MM.1S (cell line): Measurements from ENCODE around the gene IFT80.

Experiments used
- EZH2 ChIP-seq: fragments of 300-600 bp; sonication (generic); optimal IDR thresholded peaks from 2 replicates; pipeline ENCODE3; 2017; ENCODE audit warnings: low read depth, mild to moderate bottlenecking, antibody characterized with exemption, low read length, mixed read lengths
- TF ChIP-seq, protein P1 (sequence below): fragments of 300-600 bp; sonication (generic); IDR thresholded peaks from 2 replicates; pipeline ENCODE4 v1.5.1; 2016; ENCODE audit warnings: antibody characterized with exemption, low read length, mixed read lengths

GRCh38 chr3:160355826-160356225 lies 43.2 kb downstream of the IFT80 start:
- TF ChIP-seq, protein P1, sequence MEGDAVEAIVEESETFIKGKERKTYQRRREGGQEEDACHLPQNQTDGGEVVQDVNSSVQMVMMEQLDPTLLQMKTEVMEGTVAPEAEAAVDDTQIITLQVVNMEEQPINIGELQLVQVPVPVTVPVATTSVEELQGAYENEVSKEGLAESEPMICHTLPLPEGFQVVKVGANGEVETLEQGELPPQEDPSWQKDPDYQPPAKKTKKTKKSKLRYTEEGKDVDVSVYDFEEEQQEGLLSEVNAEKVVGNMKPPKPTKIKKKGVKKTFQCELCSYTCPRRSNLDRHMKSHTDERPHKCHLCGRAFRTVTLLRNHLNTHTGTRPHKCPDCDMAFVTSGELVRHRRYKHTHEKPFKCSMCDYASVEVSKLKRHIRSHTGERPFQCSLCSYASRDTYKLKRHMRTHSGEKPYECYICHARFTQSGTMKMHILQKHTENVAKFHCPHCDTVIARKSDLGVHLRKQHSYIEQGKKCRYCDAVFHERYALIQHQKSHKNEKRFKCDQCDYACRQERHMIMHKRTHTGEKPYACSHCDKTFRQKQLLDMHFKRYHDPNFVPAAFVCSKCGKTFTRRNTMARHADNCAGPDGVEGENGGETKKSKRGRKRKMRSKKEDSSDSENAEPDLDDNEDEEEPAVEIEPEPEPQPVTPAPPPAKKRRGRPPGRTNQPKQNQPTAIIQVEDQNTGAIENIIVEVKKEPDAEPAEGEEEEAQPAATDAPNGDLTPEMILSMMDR: no peak
- TF ChIP-seq EZH2: no peak
